GM21381 (cell line): ENCODE measurements around the gene SORCS2.

Experiments
- ATAC-seq: cut with Tn5 transposase; IDR thresholded peaks from one replicate; pipeline ENCODE4 v1.9.1; 2021; ENCODE audit warnings: mild to moderate bottlenecking, moderate library complexity; ENCODE audit not compliant: unreplicated experiment

SORCS2 gene

DNA sequence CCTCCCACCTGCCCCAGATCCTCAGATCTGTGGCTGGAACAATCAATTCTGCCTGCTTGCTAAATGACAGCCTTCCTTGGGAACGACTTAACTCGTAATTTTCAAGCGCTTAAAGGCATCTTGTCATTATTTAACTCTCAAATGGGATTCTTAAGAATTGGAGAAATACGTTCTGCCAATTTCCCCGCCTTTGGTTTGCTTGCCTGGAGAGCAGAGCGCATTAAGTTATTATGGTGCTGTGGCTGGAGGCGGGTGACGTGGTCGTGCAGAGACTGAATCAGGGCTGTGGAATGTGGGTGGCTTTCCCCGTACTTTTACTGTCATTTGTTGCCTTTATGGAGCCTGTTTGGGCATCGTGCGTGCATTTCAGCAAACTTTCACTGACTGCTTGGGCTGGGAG, 321.3 kb downstream of the SORCS2 start:
- no peak for ATAC-seq

- no peak for ATAC-seq
Observed at GRCh38 chr4:7514281-7514680, 321.9 kb downstream of the SORCS2 start.

DNA sequence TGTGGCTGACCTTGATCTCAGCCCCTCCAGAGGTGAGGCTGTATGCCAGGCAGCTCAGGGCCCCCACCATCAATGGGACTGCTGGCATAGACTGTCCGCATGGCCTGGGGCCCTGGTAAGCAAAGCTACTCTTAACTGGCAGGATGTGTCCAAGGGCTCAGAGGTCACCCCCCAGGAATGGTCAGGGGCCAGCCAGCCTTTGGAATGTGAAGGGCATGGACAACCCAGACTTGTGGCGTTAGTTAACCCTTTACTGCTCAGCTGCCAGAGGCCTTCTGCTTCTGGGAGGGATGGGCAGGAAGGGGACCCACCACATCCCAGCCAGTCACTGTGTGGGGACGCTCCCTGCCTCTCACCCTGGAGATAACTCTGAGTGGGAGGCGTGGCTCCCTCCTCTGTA, 322.5 kb downstream of the SORCS2 start:
- no peak for ATAC-seq

- ATAC-seq, result no peak
Observed at GRCh38 chr4:7515390-7515902, 323.1 kb downstream of the SORCS2 start.

DNA sequence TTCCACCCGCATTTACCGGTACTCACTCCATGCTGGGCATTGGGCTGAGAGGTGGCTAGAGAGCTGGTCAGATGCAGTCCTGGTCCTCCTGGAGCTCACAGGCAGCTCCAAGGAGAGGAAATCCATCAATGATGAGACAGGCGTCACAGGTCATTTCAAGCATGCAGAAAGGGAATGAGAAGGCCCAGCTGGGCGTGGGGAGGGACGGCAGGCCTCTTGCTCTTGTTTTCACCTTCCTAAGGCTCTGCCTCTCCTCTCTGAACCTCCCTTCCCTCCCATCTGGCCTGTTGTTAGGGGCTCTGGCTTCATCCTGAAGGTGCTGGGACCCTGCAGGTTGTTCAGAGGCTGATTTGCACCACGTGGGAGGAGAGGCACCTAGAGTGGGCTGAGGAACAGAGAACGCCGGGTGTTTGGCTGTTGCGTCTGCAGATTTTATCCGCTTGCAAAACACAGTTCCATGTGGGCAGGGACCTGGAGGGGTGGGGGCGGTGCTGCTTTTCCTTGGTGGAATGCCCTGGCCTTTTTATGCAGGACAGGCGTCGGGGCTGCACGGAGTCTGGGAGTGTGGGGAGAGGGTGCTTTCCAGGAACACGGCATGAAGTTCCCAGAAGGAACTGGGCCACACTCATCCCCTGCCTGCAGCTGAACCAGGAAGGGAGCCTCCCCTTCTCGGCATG, 323.9 kb downstream of the SORCS2 start:
- no peak for ATAC-seq

DNA sequence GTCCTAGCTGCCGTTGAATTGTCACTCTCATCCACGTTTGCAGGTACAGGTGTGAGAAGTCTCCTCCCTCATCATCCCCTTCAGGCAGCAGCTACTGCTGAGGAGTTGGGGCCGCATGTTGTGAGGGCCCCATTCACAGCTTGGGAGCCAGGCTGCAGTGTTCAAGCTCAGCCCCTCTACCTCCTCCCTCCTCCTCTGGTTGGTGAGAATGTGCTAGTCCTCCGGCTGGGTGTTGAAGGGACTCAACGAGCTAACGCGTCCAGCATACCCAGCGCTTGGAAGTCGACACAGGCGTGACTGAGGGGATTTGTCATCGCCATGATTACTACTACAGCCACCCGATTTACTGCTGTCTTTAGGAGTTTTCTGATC, 324.4 kb downstream of the SORCS2 start:
- ATAC-seq, result no peak

- no peak for ATAC-seq
Observed at GRCh38 chr4:7518871-7519637, 326.7 kb downstream of the SORCS2 start.

DNA sequence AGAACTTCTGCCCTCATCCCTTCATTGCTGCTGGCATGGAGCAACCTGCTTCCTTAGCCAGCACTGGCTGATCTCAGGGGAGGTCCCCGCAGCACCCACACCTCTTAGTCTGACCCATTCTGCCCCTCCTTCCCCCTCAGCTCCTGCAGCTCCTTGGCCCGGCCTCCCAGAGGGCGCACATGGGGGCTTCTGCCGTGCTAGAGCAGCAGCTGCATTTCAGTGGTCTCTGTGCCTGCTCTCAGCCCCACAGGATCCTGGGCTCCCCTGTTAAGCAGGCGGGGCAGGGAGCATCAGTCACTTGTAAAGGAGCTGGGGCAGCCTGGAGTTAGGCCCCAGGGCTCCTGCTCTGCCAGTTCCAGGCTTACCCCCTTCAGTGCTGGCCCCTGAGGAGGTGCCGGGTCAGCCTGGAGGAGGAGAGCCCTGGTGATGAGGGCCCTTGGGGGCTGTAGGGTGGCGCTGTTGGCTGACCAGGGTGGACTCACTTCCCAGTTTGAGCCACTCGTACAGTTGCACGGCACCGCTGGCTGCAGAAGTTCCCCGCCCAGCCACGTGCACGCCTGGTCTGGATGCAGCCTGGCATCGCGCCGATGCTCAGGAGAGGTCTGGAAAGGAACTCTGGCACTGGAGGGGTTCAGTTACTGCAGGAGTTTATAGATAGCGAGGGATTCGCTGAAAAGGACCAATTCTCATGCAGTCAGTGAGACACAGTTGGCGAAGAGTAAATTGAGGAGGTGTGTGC, 327.5 kb downstream of the SORCS2 start:
- ATAC-seq, result no peak

DNA sequence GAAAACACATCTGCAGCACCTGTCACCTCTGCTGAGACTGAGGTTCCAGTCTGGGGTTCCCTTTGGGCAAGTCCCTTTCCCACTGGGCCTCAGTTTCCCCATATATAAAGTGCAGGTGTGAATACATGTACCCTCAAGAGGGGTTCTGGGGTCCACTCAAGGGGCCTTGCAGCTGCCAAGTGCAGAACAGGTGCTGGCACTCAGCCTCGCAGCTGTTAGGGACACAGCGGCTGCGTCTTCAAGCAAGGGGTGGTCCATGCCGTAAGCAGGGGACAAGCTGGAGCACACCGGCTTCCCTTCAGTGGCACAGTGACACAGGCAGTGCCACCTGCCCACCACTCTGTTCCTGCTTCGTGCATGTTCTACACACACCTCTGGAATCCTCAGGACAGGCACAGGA, 329.3 kb downstream of the SORCS2 start:
- no peak for ATAC-seq

- no peak for ATAC-seq
Observed at GRCh38 chr4:7522452-7523220, 330.3 kb downstream of the SORCS2 start.

DNA sequence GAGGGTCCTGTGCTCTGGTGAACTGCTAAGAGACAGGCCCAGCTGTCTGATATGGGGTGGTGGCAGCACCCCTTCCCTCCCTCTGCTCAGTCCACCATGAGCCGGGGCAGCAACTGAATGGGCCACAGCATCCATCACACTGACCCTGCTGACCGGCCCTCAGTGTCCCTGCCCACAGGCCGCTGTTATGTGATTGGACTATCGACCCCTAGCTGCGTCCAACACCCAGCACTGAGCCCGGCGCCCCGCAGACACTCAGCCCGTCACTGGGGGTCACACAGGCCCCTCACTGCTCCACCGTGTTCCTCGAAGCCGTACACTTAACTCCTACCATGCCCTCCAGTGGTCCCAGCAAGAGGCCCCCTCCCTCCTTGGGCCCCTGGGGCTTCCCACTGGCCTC, 331.2 kb downstream of the SORCS2 start:
- no peak for ATAC-seq

GRCh38 chr4:7524064-7524682, 331.8 kb downstream of the SORCS2 start:
- ATAC-seq, result no peak

GRCh38 chr4:7524843-7525242, 332.5 kb downstream of the SORCS2 start:
- ATAC-seq, result no peak

GRCh38 chr4:7526491-7526890, 334.2 kb downstream of the SORCS2 start:
- no peak for ATAC-seq

DNA sequence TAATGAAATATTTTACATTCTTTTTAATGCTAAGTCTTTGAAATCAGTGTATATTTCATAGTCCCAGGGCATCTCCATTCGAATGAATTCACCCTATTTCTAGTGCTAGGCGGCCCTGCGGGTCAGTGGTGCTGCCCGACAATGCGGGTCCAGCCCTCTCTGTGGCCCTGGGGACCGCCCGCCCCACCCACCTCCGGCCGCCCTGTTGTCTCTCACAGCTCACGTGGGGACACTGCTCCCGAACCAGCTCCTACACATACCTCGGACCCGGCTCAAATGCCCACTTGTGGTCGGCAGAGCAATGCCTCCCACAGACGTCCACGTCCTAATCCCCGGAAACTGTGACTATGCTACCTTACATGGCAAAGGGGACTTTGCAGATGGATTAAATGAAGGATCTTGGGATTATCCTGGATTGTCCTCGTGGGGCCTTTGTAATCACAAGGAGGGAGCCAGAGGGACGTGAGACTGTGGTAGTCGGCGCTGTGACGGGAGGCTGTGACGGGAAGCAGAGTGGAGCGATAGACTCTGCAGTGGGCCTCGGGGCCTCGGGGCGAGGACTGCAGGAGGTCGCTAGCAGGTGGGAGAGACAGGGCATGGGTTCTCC, 334.7 kb downstream of the SORCS2 start:
- ATAC-seq, result no peak

- ATAC-seq, result no peak
Observed at GRCh38 chr4:7529368-7530080, 337.2 kb downstream of the SORCS2 start.

DNA sequence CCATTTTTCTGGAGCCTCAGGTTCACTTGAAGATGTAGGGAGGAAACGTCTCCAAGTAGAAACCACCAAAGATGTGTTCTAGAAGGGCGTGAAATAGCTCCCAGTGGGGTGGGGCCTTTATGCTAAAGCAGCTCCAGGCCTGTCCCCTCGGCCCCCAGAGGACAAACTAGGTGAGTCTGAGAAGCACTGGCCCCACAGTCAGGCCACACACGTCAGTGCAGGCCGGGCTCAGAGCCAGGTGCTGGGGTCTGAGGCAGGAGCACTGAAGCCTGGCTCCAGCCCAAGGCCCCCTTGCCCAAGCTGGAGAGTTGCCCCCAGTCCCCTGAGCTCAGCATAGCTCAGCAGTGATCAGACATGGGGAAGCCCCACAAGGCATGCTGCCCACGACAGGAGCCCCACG, 337.7 kb downstream of the SORCS2 start:
- ATAC-seq, result no peak

- ATAC-seq, result no peak
Observed at GRCh38 chr4:7530932-7531639, 338.7 kb downstream of the SORCS2 start.

- no peak for ATAC-seq
Observed at GRCh38 chr4:7531640-7531994, 339.3 kb downstream of the SORCS2 start.
